Body of pancreas (tissue), 4 donors: ENCODE data around the gene CDK5RAP3.

Source experiments
- CTCF ChIP-seq, 7 experiments: fragments of 450-650 bp in 4 of 7; fragments of 200-600 bp in 3 of 7; sonication (generic) in 3 of 7; IDR thresholded peaks; one replicate each; pipeline ENCODE4 v1.5.1; 2016 to 2019; ENCODE audit warnings: antibody characterized with exemption in 7 of 7
- POLR2A ChIP-seq, 3 donors: fragments of 450-650 bp; IDR thresholded peaks; one replicate each; pipeline ENCODE4 v1.6.1; 2016; ENCODE audit warnings: antibody characterized with exemption in 3 of 3, mild to moderate bottlenecking in 2 of 3

GRCh38 chr17:47946516-47946915 is 24.4 kb upstream of the CDK5RAP3 start:
- no peak for TF ChIP-seq CTCF (IDR thresholded peaks at IDR 0.05)
- TF ChIP-seq POLR2A (IDR thresholded peaks at IDR 0.05) = no peak
